BJ (cell line): Measurements from ENCODE around the gene VMO1. TPM values are rescaled to one million over a fixed set of nuclear protein-coding genes. Genes with fewer than 3 reads are reported as not detected.

Experiments used
- CTCF ChIA-PET: fragments of 350-600 bp; formaldehyde crosslinking; extraction: SDS; loops from one replicate; lab custom pipeline; 2021; ENCODE audit warnings: antibody characterized with exemption, inconsistent platforms; lab: Yijun Ruan, JAX
- POLR2A ChIA-PET: fragments of 300-600 bp; sonication (Branson Sonifier 250); formaldehyde crosslinking; extraction: SDS; loops from one replicate; lab custom pipeline; 2021; ENCODE audit warnings: antibody characterized with exemption; lab: Charles Lee
- DNase-seq: peaks from one replicate; pipeline ENCODE4 v3.0.0-alpha.2; 2011; ENCODE audit warnings: low read depth
- H3K27me3 ChIP-seq: 2 replicates; pipeline ENCODE4 v1.6.0; 2011; ENCODE audit warnings: low read length; ENCODE audit not compliant: control insufficient read depth, insufficient read depth
- H3K36me3 ChIP-seq: 2 replicates; pipeline ENCODE4 v1.5.1; 2011; ENCODE audit warnings: low read length; ENCODE audit not compliant: control insufficient read depth, insufficient read depth
- H3K4me3 ChIP-seq: 2 replicates; pipeline ENCODE4 v1.5.1; 2011; ENCODE audit warnings: low read depth, mild to moderate bottlenecking, control low read depth, low read length
- polyA plus RNA-seq: library from polyadenylated mRNA; depleted of rRNA; stranded (reverse); fragments of >200 nt; gene quantifications from 2 replicates; pipeline ENCODE4 v1.2.3, GENCODE V29; 2011; rRNA removed
- TF ChIP-seq, protein P1 (sequence below): IDR thresholded peaks from 2 replicates; pipeline ENCODE4 v1.5.1; 2011; ENCODE audit warnings: low read depth, mild to moderate bottlenecking, control low read depth, inconsistent platforms, low read length, moderate library complexity; ENCODE audit not compliant: insufficient read depth

Gene VMO1
- polyA plus RNA-seq, 1 experiment, result 0.92 TPM

DNA sequence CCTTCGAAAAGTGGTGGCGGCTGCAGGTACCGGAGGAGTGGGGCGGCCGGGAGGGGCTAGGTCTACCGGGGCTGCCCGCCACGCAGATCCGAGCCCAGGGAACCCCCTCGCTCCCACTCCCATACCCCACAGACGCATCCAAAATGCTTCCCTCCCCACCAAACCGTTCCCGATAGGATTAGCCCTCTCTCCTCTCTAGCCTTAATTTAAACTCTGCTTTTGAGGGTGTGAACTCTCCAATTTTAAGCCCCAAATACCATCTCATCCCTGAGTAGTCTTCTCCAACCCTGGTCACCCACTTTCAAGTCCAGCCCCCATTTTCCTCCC is 46.2 kb downstream of the VMO1 start:
- TF ChIP-seq, protein P1, sequence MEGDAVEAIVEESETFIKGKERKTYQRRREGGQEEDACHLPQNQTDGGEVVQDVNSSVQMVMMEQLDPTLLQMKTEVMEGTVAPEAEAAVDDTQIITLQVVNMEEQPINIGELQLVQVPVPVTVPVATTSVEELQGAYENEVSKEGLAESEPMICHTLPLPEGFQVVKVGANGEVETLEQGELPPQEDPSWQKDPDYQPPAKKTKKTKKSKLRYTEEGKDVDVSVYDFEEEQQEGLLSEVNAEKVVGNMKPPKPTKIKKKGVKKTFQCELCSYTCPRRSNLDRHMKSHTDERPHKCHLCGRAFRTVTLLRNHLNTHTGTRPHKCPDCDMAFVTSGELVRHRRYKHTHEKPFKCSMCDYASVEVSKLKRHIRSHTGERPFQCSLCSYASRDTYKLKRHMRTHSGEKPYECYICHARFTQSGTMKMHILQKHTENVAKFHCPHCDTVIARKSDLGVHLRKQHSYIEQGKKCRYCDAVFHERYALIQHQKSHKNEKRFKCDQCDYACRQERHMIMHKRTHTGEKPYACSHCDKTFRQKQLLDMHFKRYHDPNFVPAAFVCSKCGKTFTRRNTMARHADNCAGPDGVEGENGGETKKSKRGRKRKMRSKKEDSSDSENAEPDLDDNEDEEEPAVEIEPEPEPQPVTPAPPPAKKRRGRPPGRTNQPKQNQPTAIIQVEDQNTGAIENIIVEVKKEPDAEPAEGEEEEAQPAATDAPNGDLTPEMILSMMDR, result no peak
- ChIA-PET CTCF (no interaction called here), POLR2A (no interaction called here)
- Histone ChIP-seq H3K36me3 (no peaks in the 10 kb centered on the region), H3K4me3 (peak overlapping the region; percentile 70), H3K27me3 (peaks cover 21% of the 10 kb centered on the region)
- DNase-seq, result no peak

DNA sequence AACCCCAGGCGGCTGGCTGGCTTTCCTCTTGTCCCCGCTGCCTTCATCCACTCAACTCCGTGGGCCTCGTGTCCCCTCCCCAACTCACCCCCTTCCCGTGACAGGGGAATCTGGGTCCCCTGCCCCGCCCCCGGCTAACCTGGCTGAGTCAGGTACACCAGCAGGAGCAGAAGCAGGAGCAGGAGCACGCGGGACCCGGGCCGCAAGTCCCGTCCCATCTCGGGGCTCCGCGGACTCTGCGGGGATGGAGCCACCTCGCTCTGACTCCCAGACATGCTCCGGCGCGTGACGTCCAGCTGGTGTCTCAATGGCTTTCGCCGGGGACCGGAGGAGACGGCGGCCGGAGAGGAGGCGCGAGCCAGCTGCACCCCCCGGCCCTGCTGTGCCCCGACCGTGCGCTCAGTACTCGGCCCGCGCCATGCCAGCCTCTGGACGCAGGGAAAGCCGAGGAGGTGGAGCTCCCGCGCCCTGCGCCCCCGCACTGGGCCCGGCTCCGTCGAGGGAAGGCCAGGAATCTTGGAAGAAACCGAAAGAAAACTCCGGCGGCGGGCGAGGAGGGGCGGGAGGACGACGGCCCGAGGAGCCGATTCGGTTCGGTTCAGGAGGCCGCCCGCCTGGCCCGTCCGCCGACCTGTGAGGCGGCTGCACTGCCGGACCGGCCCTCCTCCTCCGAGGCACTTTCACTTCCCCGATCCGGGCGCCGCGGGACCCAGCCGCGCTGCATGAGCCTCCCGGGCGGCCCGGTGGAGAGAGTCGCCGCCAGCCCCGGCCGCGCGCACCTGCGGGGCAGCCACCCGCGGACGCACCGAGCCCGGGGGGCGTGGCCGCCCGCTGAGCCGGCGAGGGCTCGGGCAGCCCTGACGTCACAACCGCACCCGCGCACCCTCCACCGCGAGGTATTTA is 46.8 kb downstream of the VMO1 start, which contains the start of the genes CXCL16 and ZMYND15:
TSS of gene CXCL16 (minus strand) at position 807 of the 903 bp plus-strand sequence. CDS start at position 218, 589 bp downstream.
TSS of gene ZMYND15 (plus strand) at position 712 of the 903 bp plus-strand sequence. CDS start 716 bp downstream, outside the sequence.
- peak within 1 kb of the TSS; percentile 70 for H3K4me3 ChIP-seq
- no peaks in the 10 kb centered on the region for H3K36me3 ChIP-seq
- DNase-seq, result no peak
- TF ChIP-seq, protein P1, result no peak
- H3K27me3 ChIP-seq, result peaks cover 18% of the 10 kb centered on the region
- CTCF ChIA-PET, result no interaction called here
- POLR2A ChIA-PET, result no interaction called here

DNA sequence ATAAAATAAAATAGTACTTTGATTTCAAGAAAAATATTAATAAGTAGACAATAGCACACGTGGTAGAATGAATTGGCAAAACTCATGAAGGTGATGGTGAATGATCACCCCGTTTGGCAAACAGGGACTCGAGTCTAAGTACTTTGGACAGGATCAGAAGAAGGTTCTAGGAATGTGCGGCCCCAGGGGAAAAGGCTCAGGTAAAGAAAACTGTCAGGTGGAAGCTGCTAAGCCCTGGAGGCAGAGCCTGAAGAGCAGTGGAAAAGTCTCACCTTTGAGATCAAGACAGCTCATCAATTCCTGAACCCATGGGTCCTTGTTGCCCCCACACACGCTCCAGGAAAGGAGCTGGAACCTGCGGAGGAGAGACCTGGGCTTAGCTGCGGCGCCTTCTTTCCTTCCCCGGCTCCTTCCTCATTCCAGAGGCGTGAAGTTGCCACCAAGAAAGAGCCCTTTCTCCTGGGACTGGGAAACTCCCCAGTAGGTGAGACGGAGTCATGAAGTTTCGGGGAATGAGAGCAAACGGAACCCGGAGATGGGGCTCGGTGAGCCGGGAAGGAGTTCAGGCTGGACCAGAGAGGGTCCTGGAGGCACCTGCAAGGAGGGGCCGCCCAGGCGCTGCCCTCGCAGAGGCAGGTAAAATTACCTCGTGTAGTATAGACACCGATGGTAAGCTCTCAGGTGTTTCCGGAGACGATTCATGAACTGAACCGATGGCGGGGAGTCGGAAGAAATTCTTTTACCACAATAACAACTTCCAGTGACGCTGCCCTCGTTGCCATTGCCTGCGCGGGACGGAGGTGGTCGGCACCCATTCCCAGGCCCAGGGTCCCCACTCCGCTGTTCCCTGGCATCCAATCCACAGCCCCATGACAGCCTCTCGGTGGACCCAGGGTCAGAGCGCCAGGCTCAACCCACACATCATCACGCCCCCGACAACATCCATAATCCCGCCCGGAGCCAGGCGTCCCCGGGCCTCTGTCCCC is 47.7 kb downstream of the VMO1 start:
- H3K4me3 ChIP-seq, result peak overlapping the region; percentile 70
- TF ChIP-seq, protein P1, result no peak
- no peak for DNase-seq
- H3K36me3 ChIP-seq, result no peaks in the 10 kb centered on the region
- peaks cover 15% of the 10 kb centered on the region for H3K27me3 ChIP-seq
- POLR2A ChIA-PET, result no interaction called here
- CTCF ChIA-PET, result no interaction called here

DNA sequence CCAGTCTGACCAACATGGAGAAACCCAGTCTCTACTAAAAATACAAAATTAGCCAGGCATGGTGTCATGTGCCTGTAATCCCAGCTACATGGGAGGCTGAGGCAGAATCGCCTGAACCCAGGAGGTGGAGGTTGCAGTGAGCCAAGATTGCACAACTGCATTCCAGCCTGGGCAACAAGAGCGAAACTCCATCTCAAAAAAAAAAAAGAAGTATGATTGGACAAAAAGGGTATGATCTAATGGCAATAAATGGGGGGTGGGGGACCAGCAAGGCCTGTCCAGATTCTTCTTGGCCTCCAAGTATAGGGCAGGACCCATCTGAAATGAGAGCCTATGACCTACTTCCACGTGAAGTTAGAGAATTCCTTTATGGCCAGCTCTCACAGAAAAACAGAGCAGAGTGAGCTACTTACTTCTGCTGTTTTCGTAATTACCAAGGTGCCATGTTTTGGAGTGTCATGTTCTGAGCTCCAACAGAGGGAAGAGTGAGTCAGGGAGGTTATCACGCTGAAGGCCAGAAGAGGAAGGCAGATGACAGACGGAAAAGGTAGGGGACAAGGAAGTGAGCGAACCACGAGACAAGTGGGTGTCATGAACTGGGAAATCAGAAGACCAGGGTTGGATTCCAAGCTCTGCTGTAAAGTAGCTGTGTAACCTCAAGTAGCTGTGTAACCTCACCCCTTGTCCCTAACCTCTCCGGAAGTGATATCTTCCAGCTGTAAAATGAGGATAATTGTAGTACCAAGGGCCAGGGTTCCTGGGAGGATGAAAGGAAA is 50.1 kb downstream of the VMO1 start:
- TF ChIP-seq, protein P1, result no peak
- Histone ChIP-seq H3K4me3 (no peak overlapping the region), H3K36me3 (0 out of 2 replicates have a peak, but pooled peaks cover 2% of the 10 kb centered on the region), H3K27me3 (peaks cover 15% of the 10 kb centered on the region)
- DNase-seq, result no peak
- CTCF ChIA-PET, result interaction anchor here (1.4 kb wide), 1 partner anchor 53 kb away, joined by 4 read pairs; the partner anchor contains the start of gene GLTPD2
- POLR2A ChIA-PET, result no interaction called here

Other genes with a start within 250 kb of the VMO1 start
- gene MYBBP1A, start 231.0 kb downstream of the VMO1 start, polyA plus RNA-seq, result 12.4 and 24.1 TPM in 2 replicates
- gene GGT6, start 225.8 kb downstream of the VMO1 start, polyA plus RNA-seq, result not detected in 2 replicates
- gene SMTNL2, start 201.8 kb downstream of the VMO1 start, polyA plus RNA-seq, result not detected in 2 replicates
- gene ALOX15, start 144.7 kb downstream of the VMO1 start, polyA plus RNA-seq, result not detected in 2 replicates
- gene PELP1, start 82.2 kb downstream of the VMO1 start, polyA plus RNA-seq, result 5.1 and 13.9 TPM in 2 replicates
- gene ARRB2, start 75.7 kb downstream of the VMO1 start, polyA plus RNA-seq, result 8.5 and 10.7 TPM in 2 replicates
- gene MED11, start 54.9 kb downstream of the VMO1 start, polyA plus RNA-seq, result 27.5 and 31.2 TPM in 2 replicates
- gene ZMYND15, start 46.5 kb downstream of the VMO1 start, polyA plus RNA-seq, result 0.13 TPM in 1 of 2 replicates, not detected in the other
- gene CXCL16, start 46.4 kb downstream of the VMO1 start, polyA plus RNA-seq, result 2.2 and 3.3 TPM in 2 replicates
- not detected in 2 replicates for gene TM4SF5, start 14.5 kb downstream of the VMO1 start, polyA plus RNA-seq
- gene GLTPD2, start 2.6 kb upstream of the VMO1 start, polyA plus RNA-seq, result not detected in 2 replicates
- gene PSMB6, start 9.8 kb upstream of the VMO1 start, polyA plus RNA-seq, result 222 and 289 TPM in 2 replicates
- 24.0 and 34.1 TPM in 2 replicates for gene PLD2, start 20.8 kb upstream of the VMO1 start, polyA plus RNA-seq
- 32.6 and 69.1 TPM in 2 replicates for gene MINK1, start 47.0 kb upstream of the VMO1 start, polyA plus RNA-seq
- gene C17orf107, start 113.2 kb upstream of the VMO1 start, polyA plus RNA-seq, result 3.3 and 4.5 TPM in 2 replicates
- gene CHRNE, start 116.7 kb upstream of the VMO1 start, polyA plus RNA-seq, result 0.18 and 0.36 TPM in 2 replicates
- gene GP1BA, start 145.9 kb upstream of the VMO1 start, polyA plus RNA-seq, result not detected in 2 replicates
- gene SLC25A11, start 153.7 kb upstream of the VMO1 start, polyA plus RNA-seq, result 38.5 and 70.7 TPM in 2 replicates
- gene RNF167, start 153.9 kb upstream of the VMO1 start, polyA plus RNA-seq, result 69.9 and 73.5 TPM in 2 replicates
- gene PFN1, start 162.2 kb upstream of the VMO1 start, polyA plus RNA-seq, result 1,656 and 1,791 TPM in 2 replicates
- gene ENO3, start 164.8 kb upstream of the VMO1 start, polyA plus RNA-seq, result 3.8 and 5.9 TPM in 2 replicates
- 85.3 and 85.8 TPM in 2 replicates for gene SPAG7, start 181.5 kb upstream of the VMO1 start, polyA plus RNA-seq
- gene CAMTA2, start 201.3 kb upstream of the VMO1 start, polyA plus RNA-seq, result 40.6 and 65.6 TPM in 2 replicates
- gene INCA1, start 211.2 kb upstream of the VMO1 start, polyA plus RNA-seq, result 0.55 and 1.3 TPM in 2 replicates
- 72.8 and 81.6 TPM in 2 replicates for gene KIF1C, start 211.6 kb upstream of the VMO1 start, polyA plus RNA-seq
- 0.13 and 0.23 TPM in 2 replicates for gene SLC52A1, start 249.1 kb upstream of the VMO1 start, polyA plus RNA-seq